GM18873 (cell line): ENCODE data around the gene FBXO22.
"Not testable (repeated sequence)": the region's sequence is repeated elsewhere in the genome, so short reads cannot be mapped to it uniquely, and the experiment has no call there.

Experiments used
- ATAC-seq: cut with Tn5 transposase; IDR thresholded peaks from one replicate; pipeline ENCODE4 v1.9.1; 2021; ENCODE audit warnings: mild to moderate bottlenecking, moderate library complexity, moderate number of reproducible peaks; ENCODE audit not compliant: unreplicated experiment, low FRiP score

The FBXO22 gene

GRCh38 chr15:75961331-75961730, 57.7 kb downstream of the FBXO22 start:
- ATAC-seq: no peak

- no peak for ATAC-seq
Measured at GRCh38 chr15:75966073-75966472, 62.4 kb downstream of the FBXO22 start.

GRCh38 chr15:75976766-75977165, 73.1 kb downstream of the FBXO22 start:
- ATAC-seq: not testable (repeated sequence)

GRCh38 chr15:75981149-75981815, 77.6 kb downstream of the FBXO22 start:
- no peak for ATAC-seq

GRCh38 chr15:75982468-75982867, 78.8 kb downstream of the FBXO22 start:
- ATAC-seq: no peak

GRCh38 chr15:75984706-75985105, 81.0 kb downstream of the FBXO22 start:
- not testable (repeated sequence) for ATAC-seq

GRCh38 chr15:75985971-75986370, 82.3 kb downstream of the FBXO22 start:
- ATAC-seq: no peak

GRCh38 chr15:75989045-75989444, 85.4 kb downstream of the FBXO22 start:
- ATAC-seq: no peak

- ATAC-seq: no peak
Measured at GRCh38 chr15:75989875-75990274, 86.2 kb downstream of the FBXO22 start.
